HG02938 (cell line): Measurements from ENCODE around the gene RPL38.
A peak's percentile ranks its signal among the peaks of the same experiment; 100 is the strongest.

Experiments
- ATAC-seq: cut with Tn5 transposase; IDR thresholded peaks from one replicate; pipeline ENCODE4 v1.9.1; 2021; ENCODE audit warnings: mild to moderate bottlenecking, moderate library complexity; ENCODE audit not compliant: unreplicated experiment

Gene RPL38

DNA sequence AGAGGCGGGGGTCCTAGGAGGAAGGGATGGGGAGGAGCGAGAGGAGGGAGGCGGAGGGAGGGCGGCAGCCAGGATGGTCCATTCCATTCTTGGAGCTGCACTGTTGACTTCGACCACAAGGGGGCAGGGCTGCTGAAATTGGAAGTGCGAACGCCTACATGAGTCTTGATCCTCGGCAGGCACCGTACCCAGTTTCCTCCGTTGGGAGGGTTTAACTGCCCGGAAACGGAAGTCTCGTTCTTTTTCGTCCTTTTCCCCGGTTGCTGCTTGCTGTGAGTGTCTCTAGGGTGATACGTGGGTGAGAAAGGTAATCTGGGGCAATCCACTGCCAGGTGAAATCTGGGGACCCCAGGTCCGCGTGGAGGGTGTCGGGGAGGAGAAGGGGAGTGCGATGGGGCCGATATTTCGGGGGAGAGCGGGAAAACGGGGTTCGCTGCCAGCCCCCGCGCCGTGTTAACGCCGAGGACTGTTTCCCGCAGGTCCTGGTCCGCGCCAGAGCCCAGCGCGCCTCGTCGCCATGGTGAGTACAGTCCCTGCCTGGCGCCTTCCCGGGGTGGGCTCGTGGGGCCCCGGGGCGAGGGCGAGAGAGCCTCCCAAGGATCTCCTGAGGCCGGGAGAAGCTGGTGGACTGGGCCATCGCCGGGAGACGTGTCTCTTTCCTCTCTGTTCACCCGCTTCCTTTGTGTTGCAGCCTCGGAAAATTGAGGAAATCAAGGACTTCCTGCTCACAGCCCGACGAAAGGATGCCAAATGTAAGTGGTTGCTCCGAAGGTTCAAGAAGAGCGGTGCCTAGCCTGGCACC is at the start of gene RPL38:
RPL38 (plus strand) TSS at position 240 of the 802 bp plus-strand sequence; CDS start at position 518, 278 bp downstream.
- peak; percentile 59 for ATAC-seq

DNA sequence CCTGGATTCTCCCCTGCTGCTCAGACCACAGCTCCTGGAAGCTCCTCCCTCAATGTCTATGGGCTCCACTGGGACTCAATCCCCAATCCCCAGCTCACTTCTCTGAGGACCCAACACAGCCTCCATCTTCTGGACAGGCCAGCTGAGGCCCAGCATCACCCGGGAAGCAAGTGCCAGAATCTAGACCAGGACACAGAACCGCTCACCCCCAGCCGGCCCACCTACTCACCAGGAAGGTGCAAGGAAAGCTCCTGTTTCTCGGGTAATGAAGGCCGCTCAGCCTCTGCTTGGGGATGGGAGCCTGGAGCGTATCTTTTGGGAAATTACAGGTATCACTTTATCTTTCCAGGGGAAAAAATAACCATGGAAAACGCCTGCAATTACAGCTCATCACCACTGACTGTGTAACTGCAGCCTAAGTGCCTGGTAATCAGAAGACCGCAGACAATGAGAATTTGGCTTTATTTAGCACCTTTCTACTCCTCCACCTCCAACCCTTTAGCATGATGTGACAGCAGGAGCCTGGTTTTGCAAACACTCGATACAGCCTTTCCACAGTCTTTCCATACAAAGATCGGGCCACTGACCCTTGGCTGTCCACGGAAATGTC is 49.6 kb upstream of the RPL38 start:
- no peak for ATAC-seq

DNA sequence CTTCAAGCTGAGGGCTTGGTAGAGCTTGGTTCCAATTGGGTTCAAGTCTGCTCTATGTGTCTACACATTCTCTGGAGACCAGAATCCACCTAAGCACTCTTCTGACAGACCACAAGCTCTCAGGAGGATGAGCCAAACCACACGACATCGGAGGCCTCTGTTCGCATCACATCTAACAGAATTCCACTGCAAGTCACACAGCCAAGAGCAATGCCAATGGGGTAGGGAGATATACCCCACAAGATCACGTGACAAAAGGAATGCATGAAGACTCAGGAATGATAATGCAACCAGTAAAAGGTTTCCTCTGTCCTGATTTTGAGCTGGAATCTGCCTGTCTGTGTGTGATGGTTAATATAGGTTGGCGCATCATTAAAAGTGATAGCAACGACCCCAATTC is 46.6 kb upstream of the RPL38 start:
- no peak for ATAC-seq

DNA sequence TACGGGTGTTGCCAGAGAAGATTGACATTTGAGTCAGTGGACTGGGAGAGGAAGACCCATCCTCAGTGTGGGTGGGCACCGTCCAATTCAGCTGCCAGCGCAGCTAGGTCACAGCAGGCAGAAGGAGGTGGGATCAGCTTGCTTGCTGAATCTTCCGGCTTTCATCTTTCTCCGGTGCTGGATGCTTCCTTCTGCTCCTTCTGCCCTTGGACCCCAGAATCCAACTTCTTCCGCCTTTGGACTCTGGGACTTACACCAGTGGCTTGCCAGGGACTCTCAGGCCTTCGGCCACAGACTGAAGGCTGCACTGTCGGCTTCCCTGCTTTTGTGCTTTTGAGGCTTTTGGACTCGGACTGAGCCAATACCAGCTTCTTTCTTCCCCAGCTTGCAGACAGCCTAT is 46.1 kb upstream of the RPL38 start:
- ATAC-seq: no peak

DNA sequence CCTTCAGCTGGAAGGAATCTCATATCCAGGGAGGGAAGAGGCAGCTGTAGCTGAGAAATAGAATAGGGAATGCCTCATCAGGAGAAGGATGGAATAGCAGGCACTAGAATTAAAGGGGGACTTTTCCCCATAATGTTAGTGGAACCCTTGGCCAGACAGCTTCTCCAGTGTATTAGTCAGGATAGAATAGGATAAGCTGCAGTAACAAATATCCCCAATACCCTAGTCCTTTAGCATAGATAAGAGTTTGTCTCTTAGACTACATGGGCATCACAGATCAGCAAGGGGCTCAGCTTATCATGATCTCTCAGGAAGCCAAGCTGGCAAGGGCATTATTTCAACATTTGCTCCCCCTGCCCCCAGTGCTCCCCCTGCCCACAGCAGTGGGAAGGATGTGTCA is 44.7 kb upstream of the RPL38 start:
- no peak for ATAC-seq

DNA sequence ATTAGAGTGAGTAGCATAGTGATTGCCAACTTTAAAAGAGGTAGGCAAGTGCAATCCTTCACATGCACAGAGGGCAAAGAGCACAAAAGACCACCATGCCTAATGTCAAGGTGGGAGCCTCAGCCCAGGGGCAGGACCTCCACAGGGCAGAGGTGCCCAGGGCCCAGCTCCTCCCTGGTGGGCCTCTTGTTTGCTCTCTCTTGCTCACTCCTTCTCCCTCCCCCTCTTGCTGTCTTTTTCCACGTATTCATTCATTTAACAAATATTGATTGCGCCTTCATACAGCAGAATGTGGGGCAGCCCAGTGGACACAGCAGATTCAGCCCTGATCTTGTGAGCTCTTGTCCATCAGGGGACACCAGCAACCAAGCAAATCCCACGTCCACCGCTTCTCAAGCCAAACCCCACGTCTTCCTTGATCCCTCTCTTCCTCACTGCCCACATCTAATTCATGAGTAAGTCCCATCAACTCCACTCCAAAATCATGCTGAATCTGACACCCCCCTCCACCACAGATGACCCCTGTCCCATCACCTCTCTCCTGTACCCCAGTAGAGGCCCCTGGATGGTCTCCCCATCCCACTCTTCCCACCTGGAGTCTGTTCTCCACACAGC is 44.1 kb upstream of the RPL38 start:
- no peak for ATAC-seq

DNA sequence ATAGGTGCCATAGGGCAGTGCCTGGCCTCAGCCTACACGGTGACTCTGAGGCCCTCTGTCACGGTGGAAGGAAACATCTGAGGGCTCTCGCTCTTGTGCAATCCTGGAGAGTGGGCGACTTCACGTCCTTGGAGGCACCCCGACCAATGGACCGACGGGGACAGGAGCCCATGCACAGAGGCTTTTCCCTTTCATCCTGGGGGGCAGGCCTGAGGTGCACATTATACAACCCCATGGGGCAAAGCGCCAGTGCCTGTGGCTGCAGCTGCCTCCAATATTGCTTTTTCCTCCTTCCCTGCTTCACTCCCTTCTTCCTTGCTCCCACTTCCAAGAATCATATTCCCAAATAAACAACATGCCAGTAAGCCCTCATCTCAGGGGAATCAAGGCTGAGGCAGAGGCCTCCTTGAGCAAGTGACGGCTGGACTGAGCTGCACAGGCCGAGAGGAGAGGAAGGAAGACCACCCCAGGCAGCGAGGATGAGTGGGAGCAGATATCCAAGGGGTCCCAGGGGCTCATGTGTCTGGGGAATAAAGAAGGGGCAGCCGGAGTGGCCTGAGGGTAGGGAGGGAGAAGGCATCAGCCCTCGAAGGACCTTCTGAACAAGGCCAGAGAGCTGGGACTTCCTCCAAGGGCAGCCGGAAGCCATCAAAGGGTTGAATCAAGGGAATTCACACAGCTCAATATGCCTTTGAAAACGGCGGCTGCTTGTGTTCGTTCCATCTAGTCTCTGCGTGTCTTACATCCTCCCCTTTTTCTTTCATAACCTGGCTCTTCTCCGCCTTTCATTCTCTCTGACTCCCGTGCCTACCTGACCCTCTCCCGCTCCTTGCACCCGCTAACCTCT is 42.6 kb upstream of the RPL38 start:
- no peak for ATAC-seq

DNA sequence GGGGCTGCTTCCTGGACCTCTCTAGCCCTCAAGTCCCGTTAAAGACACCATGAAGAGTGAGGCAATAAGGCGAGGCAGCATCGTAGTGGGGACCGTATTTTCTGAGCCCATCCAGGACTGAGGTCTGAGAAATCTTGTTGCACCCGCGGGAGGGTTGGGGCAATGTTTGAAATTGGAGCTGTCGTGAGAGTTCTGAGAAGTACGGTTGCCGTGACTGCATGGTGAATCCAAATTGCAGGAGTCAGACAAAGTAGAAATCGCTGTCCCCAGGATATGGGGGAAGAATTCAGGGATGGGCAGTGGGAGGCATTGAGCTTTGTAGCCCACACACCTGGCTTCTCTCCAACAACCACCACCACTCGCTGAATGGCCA is 42.0 kb upstream of the RPL38 start:
- ATAC-seq: no peak

DNA sequence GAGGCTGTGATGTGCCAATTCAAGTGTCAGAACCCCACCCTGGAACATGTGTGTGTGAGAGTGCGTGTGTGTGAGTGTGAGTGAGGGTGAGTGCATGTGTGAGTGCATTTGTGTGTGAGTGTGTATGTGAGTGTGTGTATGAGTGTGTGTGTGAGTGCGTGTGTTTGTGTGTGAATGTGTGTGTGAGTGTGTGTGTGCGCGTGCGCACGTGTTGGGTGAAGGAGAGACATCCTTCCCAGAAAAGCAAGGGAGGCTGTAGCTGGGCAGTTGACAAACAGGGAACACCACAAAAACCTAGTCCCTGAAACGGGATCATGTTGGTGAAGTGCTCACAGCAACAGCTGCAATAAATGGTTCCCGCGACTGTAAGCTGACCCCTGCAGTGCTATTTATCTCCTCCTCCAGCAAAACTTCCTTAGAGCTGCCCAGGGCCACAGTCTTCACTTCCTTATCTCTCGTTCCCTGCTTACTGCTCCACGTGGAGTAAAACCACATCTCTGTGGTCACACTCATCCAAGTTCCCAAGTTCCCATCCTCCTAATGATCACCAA is 40.1 kb upstream of the RPL38 start:
- ATAC-seq: no peak

DNA sequence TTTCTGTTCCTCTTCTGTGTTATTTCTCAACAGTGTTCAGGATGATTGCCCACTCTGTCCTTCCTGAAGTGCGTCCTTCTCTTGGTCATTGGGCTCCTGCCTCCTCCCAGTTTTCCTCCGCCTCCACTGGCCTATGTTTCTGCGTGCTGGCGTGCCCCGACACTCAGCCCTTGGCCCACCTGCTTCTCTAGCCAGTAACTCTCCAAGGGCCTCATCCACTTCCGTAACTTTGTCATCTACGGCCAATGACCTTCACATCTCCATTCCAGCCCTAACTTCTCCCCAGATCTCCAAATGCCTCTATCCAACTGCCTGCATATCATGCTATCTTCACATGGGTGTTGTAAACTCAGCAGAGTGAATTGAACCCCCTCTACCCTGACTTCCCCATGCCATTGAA is 39.6 kb upstream of the RPL38 start:
- ATAC-seq: no peak

DNA sequence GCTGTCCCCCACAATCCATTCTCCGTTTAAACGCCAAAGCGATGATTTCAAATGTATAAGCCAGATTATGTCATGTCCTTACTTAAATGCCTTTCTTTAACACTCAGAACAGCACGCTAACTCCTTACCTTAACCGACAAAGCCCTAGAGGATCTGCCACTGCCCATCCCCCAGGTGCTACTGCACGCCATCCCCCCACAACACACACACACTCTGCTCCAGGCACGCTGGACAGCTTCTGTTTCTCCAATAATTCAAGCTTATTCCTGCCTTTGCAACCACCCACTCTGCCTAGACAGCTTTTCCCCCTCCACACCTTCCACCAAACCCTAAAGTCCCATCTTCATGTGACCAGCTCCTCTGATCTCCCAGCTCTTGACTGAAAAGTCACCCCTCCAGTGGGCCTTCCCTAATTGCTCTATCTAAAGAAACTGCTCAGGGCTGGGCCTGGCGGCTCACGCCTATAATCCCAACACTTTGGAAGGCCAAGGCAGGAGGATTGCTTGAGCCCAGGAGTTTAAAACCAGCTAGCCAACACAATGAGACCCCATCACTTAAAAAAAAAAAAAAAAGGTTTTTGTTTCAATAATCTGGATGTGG is 38.9 kb upstream of the RPL38 start:
- ATAC-seq: no peak

DNA sequence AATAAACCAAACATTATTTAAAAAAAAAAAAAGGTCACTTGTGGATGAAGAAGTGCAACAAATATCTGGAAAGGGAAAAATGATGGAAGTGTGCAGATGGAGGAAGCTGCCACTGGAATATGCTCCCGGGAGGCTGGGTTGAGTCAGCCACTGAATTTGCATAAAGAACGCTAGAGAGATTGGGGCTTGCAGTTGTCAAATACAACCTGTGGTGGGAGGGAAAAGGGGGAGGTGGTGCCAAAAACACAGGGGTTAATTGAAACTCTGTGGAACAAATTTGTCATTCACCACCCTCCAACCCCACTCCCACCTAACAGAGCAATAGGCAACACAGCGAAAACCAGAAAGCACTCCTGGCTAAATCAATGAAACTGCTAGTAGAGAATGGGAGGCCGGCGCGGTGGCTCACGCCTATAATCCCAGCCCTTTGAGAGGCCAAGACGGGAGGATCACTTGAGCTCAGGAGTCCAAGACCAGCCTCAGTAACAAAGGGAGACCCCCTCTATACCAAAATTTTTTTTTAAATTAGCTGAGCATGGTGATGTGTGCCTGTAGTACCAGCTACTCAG is 37.6 kb upstream of the RPL38 start:
- ATAC-seq: no peak

DNA sequence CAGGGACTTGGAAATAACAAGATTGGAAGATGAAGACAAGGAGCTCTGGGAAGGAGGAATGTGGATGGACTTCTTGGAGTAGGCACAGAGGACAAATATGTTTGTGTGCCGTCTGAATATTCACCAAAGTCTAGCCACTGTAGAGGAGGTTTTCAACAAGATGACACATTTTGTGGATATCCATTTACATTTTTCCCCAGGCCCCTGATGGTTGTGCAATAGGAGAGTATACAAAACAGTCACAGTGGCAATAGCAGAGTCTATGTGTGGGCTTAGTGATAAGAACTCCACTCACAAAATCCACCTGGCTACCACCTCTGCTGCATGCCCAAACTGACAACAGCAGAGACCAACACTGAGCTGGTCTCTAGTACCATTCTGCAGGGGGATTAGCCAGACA is 32.6 kb upstream of the RPL38 start:
- ATAC-seq: no peak

DNA sequence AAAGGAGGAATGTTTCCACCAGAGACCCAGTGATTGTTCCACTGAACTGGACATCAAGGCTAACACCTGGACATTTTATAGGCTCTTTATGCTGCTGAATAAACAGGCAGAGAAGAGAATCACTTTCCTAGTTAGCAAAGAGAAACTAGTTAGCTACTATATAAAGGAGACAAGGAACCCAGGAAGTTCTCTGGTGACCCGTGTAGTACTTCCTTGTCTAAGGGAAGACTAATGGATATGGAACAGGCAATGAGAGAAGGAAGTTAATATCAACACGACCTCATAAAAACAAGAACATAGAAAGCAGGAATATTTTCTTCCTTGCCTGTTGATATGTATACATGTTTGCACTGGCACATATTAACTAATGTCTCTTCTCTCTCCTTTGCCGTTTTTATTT is 30.8 kb upstream of the RPL38 start:
- no peak for ATAC-seq

DNA sequence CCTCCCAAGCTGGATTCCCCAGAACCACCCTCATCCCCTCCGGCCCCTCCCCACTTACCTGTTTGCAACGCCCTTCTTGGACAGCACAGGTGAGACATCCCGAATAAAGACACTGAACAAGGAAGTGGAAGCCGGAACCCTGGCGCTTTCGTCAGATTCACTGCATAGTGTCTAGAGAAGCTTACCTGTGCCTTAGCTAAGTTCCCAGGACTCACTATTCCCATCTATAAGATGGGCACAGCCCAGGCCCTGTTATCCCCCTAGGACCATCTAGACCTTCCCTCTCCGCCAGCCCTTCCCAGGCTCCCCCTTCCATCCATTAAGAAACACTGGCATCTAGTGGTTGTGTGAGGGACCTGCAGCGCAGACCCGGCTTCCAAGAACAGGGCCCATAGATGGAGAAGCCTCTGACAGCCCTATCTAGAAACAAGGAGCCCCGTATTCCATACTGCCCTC is 26.9 kb upstream of the RPL38 start:
- peak; percentile 58 for ATAC-seq

DNA sequence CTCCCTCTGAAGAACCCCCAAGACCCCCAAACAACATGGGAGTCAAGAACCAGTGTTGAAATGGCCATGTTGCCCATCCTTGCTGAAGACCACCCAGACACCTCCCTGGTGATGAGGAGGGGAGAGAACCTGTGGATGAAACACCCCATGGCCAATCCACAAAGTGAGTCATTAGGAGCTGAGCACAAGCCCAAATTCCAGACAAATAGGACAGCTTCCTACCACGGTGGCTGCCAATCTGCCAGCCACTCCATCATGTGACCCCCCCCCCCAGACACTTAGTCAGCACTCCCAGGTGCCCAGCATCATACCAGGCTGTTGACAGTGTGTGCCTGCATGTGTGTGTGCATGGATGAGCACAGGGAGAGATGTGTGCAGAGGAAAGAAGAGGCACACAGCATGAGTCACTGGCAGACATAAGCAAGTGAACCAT is 26.4 kb upstream of the RPL38 start:
- ATAC-seq: no peak

DNA sequence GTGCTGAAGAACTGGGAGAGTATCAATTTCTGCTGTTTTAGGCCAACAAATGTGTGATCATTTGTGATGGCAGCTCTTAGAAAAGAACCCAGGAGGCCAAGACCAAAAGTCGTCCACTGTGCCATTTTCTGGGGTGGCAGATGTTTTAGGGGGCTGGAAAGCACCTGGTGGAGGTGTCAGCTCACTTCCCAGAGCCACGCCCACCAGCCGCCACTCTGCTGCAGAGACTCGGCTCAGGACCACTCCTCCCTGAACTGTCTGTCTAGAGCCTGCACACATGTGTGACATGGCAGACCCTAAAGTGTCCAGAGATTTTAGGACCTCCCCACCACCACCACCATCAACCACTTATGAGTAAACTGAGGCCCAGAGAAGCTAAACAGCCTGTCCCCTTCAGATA is 23.9 kb upstream of the RPL38 start:
- ATAC-seq: no peak

DNA sequence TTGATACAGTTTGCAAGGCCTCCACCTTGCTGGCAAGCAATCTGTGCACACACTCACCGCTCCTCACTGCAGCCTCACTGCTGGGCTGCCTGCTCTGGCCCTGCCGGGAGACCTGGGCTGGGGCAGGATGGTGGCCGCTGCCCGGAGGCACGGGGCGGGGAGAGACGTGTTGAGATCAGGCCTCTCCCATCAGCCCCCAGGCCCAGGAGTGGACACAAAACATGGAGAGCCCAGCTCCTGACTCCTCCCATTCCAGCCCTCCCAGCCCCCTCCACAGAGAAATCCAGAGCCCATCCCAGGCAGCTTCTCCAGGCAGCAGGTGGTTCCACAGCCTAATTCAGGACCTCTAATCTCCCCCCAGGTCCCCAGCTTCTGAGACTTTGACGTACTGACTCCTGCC is 23.1 kb upstream of the RPL38 start:
- no peak for ATAC-seq

DNA sequence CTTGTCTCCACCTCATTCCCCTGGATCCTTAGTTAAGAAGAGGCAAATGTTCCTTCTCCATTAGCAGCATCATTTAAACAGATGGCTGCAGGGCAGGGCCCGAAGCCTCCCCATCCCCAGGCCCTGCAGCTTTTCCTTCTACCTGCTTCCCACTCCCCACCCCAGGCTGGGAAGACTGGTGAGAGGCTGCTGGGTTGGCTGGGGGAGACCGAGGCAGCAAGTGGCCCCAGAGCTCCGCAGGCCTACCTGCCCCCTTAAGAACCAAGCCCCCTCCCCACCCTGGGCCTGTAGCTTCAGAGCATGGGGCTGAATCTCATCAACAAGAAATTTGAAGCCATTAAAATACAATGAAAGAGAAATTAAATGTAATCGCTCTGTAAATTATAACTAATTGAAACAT is 22.1 kb upstream of the RPL38 start:
- ATAC-seq: no peak

DNA sequence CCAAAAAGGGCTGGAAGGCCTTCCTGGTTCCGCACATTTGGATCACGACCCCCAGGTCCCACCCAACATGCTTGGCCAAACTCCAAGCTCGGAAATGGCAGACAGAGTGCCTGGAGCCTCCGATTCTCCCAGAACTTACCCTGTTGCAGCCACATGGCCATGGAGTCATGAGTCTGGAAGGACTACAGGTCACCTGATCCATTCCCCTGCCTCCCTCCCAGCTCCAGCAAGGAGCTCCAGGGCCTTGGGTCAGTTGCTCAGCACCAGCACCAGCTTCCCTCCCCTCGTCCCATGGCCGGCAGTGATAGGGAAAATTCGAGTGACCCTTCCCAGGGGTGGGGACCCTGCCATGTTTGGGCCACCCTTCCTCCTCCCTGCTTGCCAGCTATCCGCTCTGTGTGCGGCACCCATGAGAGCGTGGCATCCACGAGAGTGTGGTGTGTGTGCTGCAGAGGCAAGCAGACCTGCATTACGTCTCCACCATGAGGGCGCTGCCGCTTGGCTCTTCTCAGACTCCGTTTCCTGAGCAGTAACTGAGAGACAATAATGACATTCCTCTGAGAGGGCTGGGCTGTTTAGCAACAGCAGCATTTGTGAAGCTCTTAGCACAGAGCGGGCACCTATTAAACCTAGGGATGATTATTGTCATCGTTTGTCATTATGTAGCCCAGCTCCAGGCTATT is 21.3 kb upstream of the RPL38 start:
- ATAC-seq: no peak
